H1 (cell line): ENCODE data around the gene GARNL3. TPM values are rescaled to one million over a fixed set of nuclear protein-coding genes. Genes with fewer than 3 reads are reported as not detected.

Experiments
- CTCF ChIA-PET: fragments of 300-600 bp; sonication (Branson Sonifier 250); formaldehyde crosslinking; loops from one replicate; lab custom pipeline; 2021; ENCODE audit not compliant: partially characterized antibody; lab: Charles Lee
- POLR2A ChIA-PET: fragments of 300-600 bp; sonication (Branson Sonifier 250); formaldehyde crosslinking; loops from one replicate; lab custom pipeline; 2021; ENCODE audit warnings: inconsistent platforms; ENCODE audit not compliant: partially characterized antibody; lab: Charles Lee
- DNase-seq, 2 experiments: peaks; one replicate each; pipeline versions ENCODE4 v3.0.0 to v3.0.0-alpha.2; 2010 to 2022; ENCODE audit warnings: low spot score in 2 of 2, low read depth in 1 of 2, mixed read lengths in 1 of 2
- FAIRE-seq: peaks from 2 replicates; lab custom pipeline; 2011; peaks lifted over from hg19 to GRCh38; lab: Jason Lieb, UNC
- H2AFZ ChIP-seq: 2 replicates; pipeline ENCODE4 v1.8.1; 2012; ENCODE audit warnings: low read length, inconsistent platforms
- H2AK5ac ChIP-seq: 2 replicates; pipeline ENCODE4 v1.6.1; 2013; ENCODE audit warnings: low read depth, low read length
- H2BK120ac ChIP-seq: replicated peaks from 2 replicates; pipeline ENCODE3; 2013; ENCODE audit warnings: low read depth, low read length, inconsistent platforms
- H2BK12ac ChIP-seq: 2 replicates; pipeline ENCODE4 v1.6.1; 2013; ENCODE audit warnings: low read depth, low read length
- H2BK15ac ChIP-seq: 2 replicates; pipeline ENCODE4 v1.6.1; 2013; ENCODE audit warnings: low read length
- H2BK20ac ChIP-seq: 2 replicates; pipeline ENCODE4 v1.6.1; 2013; ENCODE audit warnings: low read length
- H2BK5ac ChIP-seq: 2 replicates; pipeline ENCODE4 v1.6.1; 2013; ENCODE audit warnings: low read depth, low read length
- H3K14ac ChIP-seq: 2 replicates; pipeline ENCODE4 v1.6.1; 2013; ENCODE audit warnings: inconsistent platforms; ENCODE audit not compliant: insufficient read length
- H3K18ac ChIP-seq: 2 replicates; pipeline ENCODE4 v1.6.1; 2013; ENCODE audit warnings: low read length; ENCODE audit errors: extremely low read depth
- H3K23ac ChIP-seq: 2 replicates; pipeline ENCODE4 v1.6.1; 2013; ENCODE audit warnings: inconsistent platforms; ENCODE audit not compliant: insufficient read length
- H3K23me2 ChIP-seq: 2 replicates; pipeline ENCODE4 v1.6.1; 2013; ENCODE audit warnings: low read depth, low read length
- H3K27ac ChIP-seq: 2 replicates; pipeline ENCODE4 v1.6.1; 2011; ENCODE audit warnings: low read depth, low read length, inconsistent platforms
- H3K27me3 ChIP-seq, 4 experiments: replicated peaks in 1 of 4; 1 replicate in 1 of 4; 2 replicates in 3 of 4; pipeline versions ENCODE4 v1.6.1 to v1.8.1; 2011 to 2013; ENCODE audit warnings: low read length in 3 of 4, mild to moderate bottlenecking in 3 of 4, inconsistent platforms in 2 of 4, mixed read lengths in 2 of 4, moderate library complexity in 1 of 4; ENCODE audit not compliant: control insufficient read depth in 3 of 4, insufficient read depth in 3 of 4; ENCODE audit errors: extremely low read depth in 1 of 4
- H3K36me3 ChIP-seq, 4 experiments: 2 replicates each; pipeline versions ENCODE4 v1.6.1 to v1.8.1; 2011 to 2013; ENCODE audit warnings: mild to moderate bottlenecking in 4 of 4, low read length in 3 of 4, moderate library complexity in 2 of 4, control low read depth in 1 of 4, inconsistent platforms in 1 of 4; ENCODE audit not compliant: insufficient read depth in 4 of 4, control insufficient read depth in 2 of 4
- H3K4ac ChIP-seq: replicated peaks from 2 replicates; pipeline ENCODE3; 2013; ENCODE audit warnings: low read length, low read depth, mixed read lengths, inconsistent platforms; ENCODE audit not compliant: insufficient read length
- H3K4me1 ChIP-seq, 4 experiments: replicated peaks in 1 of 4; 1 replicate in 1 of 4; 2 replicates in 3 of 4; pipeline versions ENCODE4 v1.6.1 to v1.8.1; 2011 to 2013; ENCODE audit warnings: low read length in 3 of 4, inconsistent platforms in 2 of 4, mixed read lengths in 1 of 4; ENCODE audit not compliant: insufficient read depth in 4 of 4, control insufficient read depth in 3 of 4
- H3K4me2 ChIP-seq, 2 experiments: 2 replicates each; pipeline versions ENCODE4 v1.6.1 to v1.8.1; 2011 to 2013; ENCODE audit warnings: low read depth in 2 of 2, low read length in 2 of 2, control low read depth in 1 of 2, inconsistent platforms in 1 of 2, mild to moderate bottlenecking in 1 of 2; ENCODE audit not compliant: insufficient read depth in 1 of 2
- H3K4me3 ChIP-seq, 4 experiments: fragments of 200-600, 300-600 bp in 1 of 4; sonication (generic), shearing (Covaris generic), sonication (Bioruptor Twin) in 1 of 4; 2 replicates each; pipeline versions ENCODE4 v1.5.1 to v1.8.1; 2011 to 2016; ENCODE audit warnings: low read length in 4 of 4, low read depth in 3 of 4, control low read depth in 2 of 4, inconsistent platforms in 2 of 4, mild to moderate bottlenecking in 2 of 4, mixed read lengths in 1 of 4, moderate library complexity in 1 of 4; ENCODE audit not compliant: insufficient read depth in 2 of 4; ENCODE audit errors: extremely low read depth in 1 of 4
- H3K56ac ChIP-seq: replicated peaks from 2 replicates; pipeline ENCODE3; 2013; ENCODE audit warnings: low read depth, mild to moderate bottlenecking, mixed read lengths, low read length, inconsistent platforms; ENCODE audit not compliant: insufficient read length
- H3K79me1 ChIP-seq: 2 replicates; pipeline ENCODE4 v1.6.1; 2013; ENCODE audit warnings: low read depth, low read length, control low read depth
- H3K79me2 ChIP-seq, 2 experiments: 2 replicates each; pipeline versions ENCODE4 v1.6.1 to v1.8.1; 2012 to 2013; ENCODE audit warnings: low read length in 2 of 2, mild to moderate bottlenecking in 2 of 2, inconsistent platforms in 1 of 2; ENCODE audit not compliant: insufficient read depth in 2 of 2, control insufficient read depth in 1 of 2
- H3K9ac ChIP-seq, 4 experiments: replicated peaks in 1 of 4; 1 replicate in 1 of 4; 2 replicates in 3 of 4; pipeline versions ENCODE4 v1.6.1 to v1.8.1; 2011 to 2013; ENCODE audit warnings: low read depth in 3 of 4, low read length in 3 of 4, control low read depth in 2 of 4, mild to moderate bottlenecking in 2 of 4, moderate library complexity in 2 of 4, inconsistent platforms in 1 of 4; ENCODE audit errors: extremely low read depth in 1 of 4
- H3K9me3 ChIP-seq, 2 experiments: 2 replicates each; pipeline versions ENCODE4 v1.6.1 to v1.8.1; 2012 to 2013; ENCODE audit warnings: mild to moderate bottlenecking in 2 of 2, moderate library complexity in 2 of 2, control low read depth in 1 of 2, inconsistent platforms in 1 of 2, low read depth in 1 of 2, low read length in 1 of 2, mixed read lengths in 1 of 2; ENCODE audit not compliant: insufficient read depth in 2 of 2
- H4K20me1 ChIP-seq, 2 experiments: replicated peaks in 1 of 2; 2 replicates each; pipeline versions ENCODE3 to v1.8.1; 2011 to 2013; ENCODE audit warnings: inconsistent platforms in 2 of 2, low read length in 2 of 2, mild to moderate bottlenecking in 1 of 2; ENCODE audit not compliant: insufficient read depth in 2 of 2, control insufficient read depth in 1 of 2
- H4K5ac ChIP-seq: 2 replicates; pipeline ENCODE4 v1.6.1; 2013; ENCODE audit warnings: low read length, low read depth, mixed read lengths, inconsistent platforms; ENCODE audit not compliant: insufficient read length
- H4K8ac ChIP-seq: 2 replicates; pipeline ENCODE4 v1.8.0; 2013; ENCODE audit warnings: mild to moderate bottlenecking, moderate library complexity, low read length, inconsistent platforms; ENCODE audit not compliant: insufficient read depth; ENCODE audit errors: extremely low read depth
- H4K91ac ChIP-seq: replicated peaks from 2 replicates; pipeline ENCODE3; 2013; ENCODE audit warnings: low read length, mixed read lengths, inconsistent platforms; ENCODE audit not compliant: insufficient read length
- SIX5 ChIP-seq: IDR thresholded peaks from 2 replicates; pipeline ENCODE4 v1.6.1; 2011; ENCODE audit warnings: mild to moderate bottlenecking, low read depth, low read length
- SP2 ChIP-seq: IDR thresholded peaks from 2 replicates; pipeline ENCODE4 v1.6.1; 2012; ENCODE audit warnings: mild to moderate bottlenecking, low read length, inconsistent platforms
- WGBS, 2 experiments: shearing (Covaris generic) in 1 of 2; methylation state at CpG; one replicate each; pipeline versions ENCODE4 v1.1.6 to v1.1.7; 2013 to 2015; ENCODE audit warnings: low lambda C conversion rate in 2 of 2, mixed read lengths in 2 of 2, inconsistent platforms in 1 of 2, low coverage in 1 of 2, missing lambda C conversion rate in 1 of 2; ENCODE audit not compliant: insufficient replicate concordance in 2 of 2, insufficient coverage in 1 of 2, insufficient read length in 1 of 2; ENCODE audit errors: extremely low coverage in 1 of 2, missing lambda C conversion rate in 1 of 2; 5-methylcytosine and 5-hydroxymethylcytosine counted together
- polyA plus RNA-seq, 7 experiments: library from polyadenylated mRNA; depleted of rRNA in 3 of 7; stranded (reverse) in 5 of 7; unstranded in 2 of 7; fragments of >200 nt in 5 of 7; fragments of 200-250 nt in 2 of 7; gene quantifications; 1 replicate in 5 of 7; 2 replicates in 1 of 7; 4 replicates in 1 of 7; pipeline versions ENCODE4 v1.2.1 to v1.2.3, GENCODE V29; 2011 to 2013; ENCODE audit warnings: missing spikeins in 2 of 7, mixed read lengths in 2 of 7
- total RNA-seq: library from RNA; stranded (reverse); fragmentation: NEBNext Ultra II Directional; extraction: Animal tissue kit (Norgen Biotek cat#: 25700); gene quantifications from 2 replicates; pipeline ENCODE4 v1.2.1, GENCODE V29; 2021

GARNL3 gene
- total and polyA plus RNA-seq, 2 of the 8 experiments (the other 6 are each of a cell fraction or from before 2014, with no cell fraction given), result 6.5 to 18.3 TPM

- Histone ChIP-seq H3K18ac (no peak overlapping the region), H2BK12ac (no peak overlapping the region), H3K9me3 (no peaks in the 10 kb centered on the region), H3K79me1 (peaks cover 2% of the 10 kb centered on the region; the same call in 1 of the 2 replicates), H3K9ac (no peak overlapping the region), H3K27ac (no peak overlapping the region), H3K4me3 (no peak overlapping the region), H3K56ac (no peak overlapping the region), H2BK5ac (no peak overlapping the region), H3K4me2 (no peak overlapping the region), H3K79me2 (no peaks in the 10 kb centered on the region), H2BK20ac (no peak overlapping the region), H2AFZ (no peak overlapping the region), H3K23me2 (0 out of 2 replicates have a peak, but pooled peaks cover 2% of the 10 kb centered on the region), H4K8ac (no peak overlapping the region), H3K4ac (no peak overlapping the region), H4K20me1 (peaks cover 2 to 4% of the 10 kb centered on the region in 2 experiments), H3K27me3 (no peaks in the 10 kb centered on the region), H3K23ac (no peak overlapping the region), H4K5ac (no peak overlapping the region), H3K4me1 (peaks cover 0 to 2% (median 2%) of the 10 kb centered on the region in 4 experiments; a peak in 5 of 7 replicates), H3K14ac (no peak overlapping the region), H3K36me3 (no peaks in the 10 kb centered on the region), H2BK15ac (no peak overlapping the region), H4K91ac (no peak overlapping the region), H2AK5ac (no peak overlapping the region), H2BK120ac (no peak overlapping the region)
- TF ChIP-seq SIX5, result no peak
- TF ChIP-seq SP2, result no peak
- POLR2A ChIA-PET, result interaction anchor here (1.2 to 1.9 kb wide), 4 partner anchors 8 to 29 kb away, joined by 3 to 8 read pairs (median 4); partner anchors contain the start of gene ZNF79
- CTCF ChIA-PET, result interaction anchor here (0.7 to 1.2 kb wide), 2 partner anchors 59 to 483 kb away, joined by 3 read pairs; no protein-coding TSS in a partner anchor
- 94% methylated on average over 1 of the region's 1 CpG; no CpG with 5 or more reads in 1 of the 2 experiments for WGBS, 2 experiments
- FAIRE-seq (no peak), DNase-seq (no peak)
Measured at GRCh38 chr9:127415657-127416056, 151.1 kb downstream of the GARNL3 start.
